HG03342 (cell line): ENCODE measurements around the gene KAZALD1.
"Not testable (repeated sequence)": the region's sequence is repeated elsewhere in the genome, so short reads cannot be mapped to it uniquely, and the experiment has no call there.

Experiments
- ATAC-seq: cut with Tn5 transposase; IDR thresholded peaks from one replicate; pipeline ENCODE4 v1.9.1; 2021; ENCODE audit warnings: mild to moderate bottlenecking, moderate library complexity; ENCODE audit not compliant: unreplicated experiment

KAZALD1 gene

DNA sequence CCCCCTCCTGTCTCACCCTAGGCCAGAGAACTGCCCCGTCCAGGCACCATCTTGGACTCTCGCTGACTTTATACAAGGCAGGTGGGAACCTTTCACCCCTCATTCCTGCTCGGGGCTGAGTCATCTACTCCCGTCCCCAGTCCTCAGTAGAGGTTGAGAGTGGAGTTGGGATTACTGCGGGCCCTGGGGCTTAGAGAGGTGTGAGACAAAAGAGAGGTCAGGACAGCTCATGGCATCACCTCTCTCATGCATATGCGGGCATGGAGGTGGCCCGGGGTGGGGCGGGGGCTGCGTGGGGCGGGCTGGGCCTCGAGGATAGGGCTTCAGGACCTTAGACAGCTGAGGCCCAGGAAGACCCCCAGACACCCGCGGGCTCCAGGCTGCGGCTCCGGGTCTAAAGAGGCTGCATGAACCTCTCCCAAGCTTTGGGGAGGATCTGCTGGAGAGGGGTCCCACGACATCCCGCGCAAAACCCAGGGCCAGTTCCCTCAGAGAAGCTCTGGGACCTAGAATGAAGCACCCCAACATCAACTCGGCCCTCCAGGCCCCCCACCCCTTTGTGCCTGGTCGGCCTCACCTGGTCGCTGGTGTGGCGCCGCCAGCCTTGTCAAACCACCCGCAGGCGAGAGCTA is 31.2 kb upstream of the KAZALD1 start:
- no peak for ATAC-seq

DNA sequence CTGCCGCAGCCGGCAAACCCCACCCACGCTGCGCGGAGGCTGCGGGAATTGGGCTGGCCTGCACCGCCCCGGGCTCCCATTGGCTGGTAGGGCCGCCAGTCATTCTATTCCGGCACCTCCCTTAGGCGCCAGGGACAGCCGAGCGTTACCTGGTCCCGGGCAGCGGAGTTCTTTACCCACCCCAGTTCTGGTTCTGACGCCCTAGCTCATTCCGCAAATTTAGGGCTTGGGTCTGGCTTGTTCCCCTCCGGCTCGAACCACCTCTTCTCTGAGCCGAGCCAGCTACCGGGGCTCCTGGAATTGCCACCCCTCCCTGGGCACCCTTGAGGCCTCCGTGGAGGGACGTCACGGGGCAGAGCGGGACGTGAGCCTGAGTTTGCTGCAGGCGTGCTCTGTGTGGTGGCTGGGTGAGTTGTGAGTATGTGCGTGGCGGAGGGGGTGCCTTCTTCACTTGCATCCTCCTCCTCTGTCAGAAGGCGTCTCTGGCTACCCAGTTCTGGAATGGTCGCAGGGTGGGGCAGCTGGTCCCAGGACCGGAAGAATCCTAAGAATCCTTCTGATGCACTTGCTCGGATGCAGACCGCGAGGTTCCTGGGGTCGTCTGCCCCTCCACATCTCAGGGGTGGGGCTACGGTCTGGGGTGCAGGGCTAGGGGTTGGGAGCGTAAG is 30.5 kb upstream of the KAZALD1 start, which contains the start of the genes PDZD7 and SFXN3:
TSS of gene PDZD7 (minus strand) at position 2 of the 668 bp plus-strand sequence. CDS start 910 bp downstream, outside the sequence.
TSS of gene SFXN3 (plus strand) at position 107 of the 668 bp plus-strand sequence. CDS start 3,461 bp downstream, outside the sequence.
- peak; percentile 93 for ATAC-seq

DNA sequence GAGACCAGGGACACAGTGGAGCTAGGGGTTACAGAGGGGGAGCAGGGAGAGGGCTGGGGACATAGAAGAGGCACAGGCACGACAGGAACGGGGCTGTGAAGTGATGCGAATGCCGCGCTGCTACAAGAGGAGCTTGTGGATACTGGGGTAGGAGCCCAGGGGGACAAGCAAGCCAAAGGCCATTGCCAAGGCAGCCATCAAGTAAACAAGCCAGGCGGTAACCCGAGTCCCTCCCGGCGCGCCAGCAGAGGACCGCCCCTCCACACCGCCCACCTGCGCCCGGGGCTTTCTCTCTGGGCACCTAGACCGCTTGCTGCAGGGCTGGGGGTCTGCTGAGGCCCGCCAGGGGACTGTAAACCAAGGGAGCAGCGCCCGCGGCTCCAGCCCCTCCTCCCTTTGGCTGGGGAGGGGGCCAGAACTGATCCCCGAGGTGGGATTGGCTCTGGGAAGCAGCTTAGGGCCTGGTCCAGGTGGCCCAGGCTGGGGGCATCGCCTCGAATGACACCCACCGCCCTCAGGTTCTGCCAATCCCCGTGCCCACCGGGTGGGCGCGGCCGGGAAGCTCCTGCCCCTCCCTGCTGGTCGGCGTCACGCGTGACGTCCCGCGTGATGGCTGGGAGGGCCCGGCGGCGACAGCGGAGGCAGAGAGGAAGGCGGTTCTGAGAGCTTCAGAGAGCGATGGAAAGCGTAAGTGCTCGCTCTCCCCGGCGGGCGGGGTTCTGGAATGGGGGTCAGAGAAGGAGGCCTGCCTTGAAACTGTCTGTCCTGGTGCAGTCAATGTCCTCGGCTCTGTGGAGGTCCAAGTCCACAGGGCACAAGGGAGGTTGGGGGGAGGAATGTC is 29.8 kb upstream of the KAZALD1 start:
- no peak for ATAC-seq

DNA sequence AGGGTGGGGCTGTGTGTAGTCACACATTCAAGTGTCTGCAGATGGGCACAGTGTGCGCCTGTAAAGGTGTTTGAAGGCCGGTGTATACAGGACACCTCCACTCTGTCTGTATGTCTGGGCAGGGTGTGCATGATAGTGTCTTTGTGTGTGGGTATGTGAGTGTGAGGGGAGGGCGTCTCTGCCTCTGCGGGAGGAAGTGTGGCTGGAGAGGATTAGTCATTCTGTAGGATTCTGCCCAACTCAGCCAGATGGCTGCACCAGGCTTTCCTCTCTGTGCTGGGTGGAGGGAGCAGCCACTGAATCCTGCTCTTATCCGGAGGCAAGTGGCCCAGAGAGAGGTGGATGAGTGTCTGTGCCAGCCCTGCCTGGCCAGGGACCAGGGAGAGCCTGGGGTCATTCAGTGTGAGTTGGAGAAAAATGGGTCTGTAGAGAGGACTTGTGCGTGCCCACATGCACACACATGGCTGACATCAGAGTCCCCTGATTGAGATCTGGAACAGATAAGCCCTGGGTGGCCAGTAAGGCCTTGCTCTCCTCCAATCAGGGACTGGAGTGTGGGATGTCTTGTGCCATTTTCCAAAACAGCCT is 29.1 kb upstream of the KAZALD1 start:
- no peak for ATAC-seq

DNA sequence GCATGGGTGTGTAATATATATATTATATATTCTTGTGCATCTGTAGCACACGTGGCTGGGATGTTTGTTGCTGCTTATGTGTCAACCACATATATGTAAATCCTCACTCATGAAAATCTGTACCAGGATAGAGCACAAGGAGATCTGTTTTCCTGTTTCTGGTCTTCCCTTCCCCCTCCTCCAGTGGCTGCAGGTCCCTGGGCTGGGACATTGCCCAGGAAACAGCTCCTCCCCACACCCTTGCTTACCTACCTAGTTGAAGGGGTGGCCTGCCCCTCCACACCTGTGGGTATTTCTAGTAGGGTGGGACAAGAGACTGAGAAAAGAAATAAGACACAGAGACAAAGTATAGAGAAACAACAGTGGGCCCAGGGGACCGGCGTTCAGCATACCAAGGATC is 28.5 kb upstream of the KAZALD1 start:
- no peak for ATAC-seq

DNA sequence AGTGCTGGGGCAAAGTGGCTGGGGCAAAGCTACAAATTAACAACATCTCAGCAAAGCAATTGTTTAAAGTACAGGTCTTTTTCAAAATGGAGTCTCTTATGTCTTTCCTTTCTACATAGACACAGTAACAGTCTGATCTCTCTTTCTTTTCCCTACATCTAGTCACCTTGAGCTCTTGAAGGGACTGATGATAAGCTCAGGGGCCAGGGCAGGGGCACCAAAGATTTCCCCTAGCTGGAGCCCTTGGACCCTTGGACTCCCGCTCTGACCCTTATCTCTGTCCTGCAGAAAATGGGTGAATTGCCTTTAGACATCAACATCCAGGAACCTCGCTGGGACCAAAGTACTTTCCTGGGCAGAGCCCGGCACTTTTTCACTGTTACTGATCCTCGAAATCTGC is 27.4 kb upstream of the KAZALD1 start:
- not testable (repeated sequence) for ATAC-seq

DNA sequence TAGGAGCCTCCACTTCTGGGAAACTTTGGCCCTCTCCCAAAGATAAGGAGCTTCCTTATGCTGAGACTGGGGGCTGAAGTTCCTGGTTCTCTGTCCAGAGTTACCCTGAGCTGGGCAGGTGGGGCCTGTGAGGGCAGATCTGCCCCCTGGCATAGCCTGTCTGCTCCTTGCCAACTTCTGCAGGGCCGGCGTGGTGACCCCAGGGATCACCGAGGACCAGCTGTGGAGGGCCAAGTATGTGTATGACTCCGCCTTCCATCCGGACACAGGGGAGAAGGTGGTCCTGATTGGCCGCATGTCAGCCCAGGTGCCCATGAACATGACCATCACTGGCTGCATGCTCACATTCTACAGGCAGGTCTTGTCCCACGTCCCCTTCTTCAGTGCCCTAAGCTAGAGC is 26.5 kb upstream of the KAZALD1 start:
- no peak for ATAC-seq

DNA sequence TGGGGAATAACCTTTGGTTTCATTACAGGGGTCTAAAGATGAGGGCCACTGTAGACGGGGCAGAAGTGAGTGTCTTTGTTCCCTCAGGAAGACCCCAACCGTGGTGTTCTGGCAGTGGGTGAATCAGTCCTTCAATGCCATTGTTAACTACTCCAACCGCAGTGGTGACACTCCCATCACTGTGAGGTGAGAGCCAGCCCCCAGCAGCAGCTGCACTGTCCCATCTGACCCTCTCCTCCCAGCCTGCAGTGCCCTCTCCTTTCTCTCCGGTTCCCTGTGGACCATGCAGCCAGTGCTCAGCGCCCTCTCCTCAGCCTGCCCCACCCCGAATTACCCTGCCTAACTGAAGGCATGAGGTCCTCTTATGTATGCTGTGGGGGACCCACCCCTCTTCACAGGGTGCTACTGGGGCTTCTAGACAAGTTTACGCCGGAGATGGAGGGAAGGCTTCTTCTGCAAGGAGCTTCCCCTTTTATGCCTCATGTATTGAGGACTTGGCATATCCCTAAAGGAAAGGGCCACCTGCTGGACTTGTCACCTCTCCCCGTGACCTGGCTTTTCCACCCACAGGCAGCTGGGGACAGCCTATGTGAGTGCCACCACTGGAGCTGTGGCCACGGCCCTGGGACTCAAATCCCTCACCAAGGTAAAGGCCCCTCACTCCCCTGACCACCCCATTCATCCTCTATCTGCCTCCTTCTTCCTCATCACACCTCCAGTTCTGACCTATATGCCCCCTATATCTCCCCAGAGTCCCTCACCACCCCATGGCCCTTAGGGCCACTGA is 25.7 kb upstream of the KAZALD1 start:
- ATAC-seq: no peak

DNA sequence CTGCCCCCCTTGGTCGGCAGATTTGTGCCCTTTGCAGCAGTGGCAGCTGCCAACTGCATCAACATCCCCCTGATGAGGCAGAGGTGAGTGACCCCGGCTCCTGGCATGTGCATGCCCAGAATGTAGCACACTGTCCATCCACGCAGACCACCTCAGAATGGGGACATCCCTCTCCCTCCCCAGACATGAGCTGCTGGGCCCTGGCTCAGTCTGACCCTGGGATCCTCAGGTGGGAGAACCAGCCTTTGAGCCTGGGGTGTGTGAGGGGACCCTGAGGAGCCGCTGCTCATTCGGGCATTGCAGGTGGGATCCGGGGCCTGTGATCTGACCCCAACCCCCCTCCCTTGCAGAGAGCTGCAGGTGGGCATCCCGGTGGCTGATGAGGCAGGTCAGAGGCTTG is 25.1 kb upstream of the KAZALD1 start:
- no peak for ATAC-seq

DNA sequence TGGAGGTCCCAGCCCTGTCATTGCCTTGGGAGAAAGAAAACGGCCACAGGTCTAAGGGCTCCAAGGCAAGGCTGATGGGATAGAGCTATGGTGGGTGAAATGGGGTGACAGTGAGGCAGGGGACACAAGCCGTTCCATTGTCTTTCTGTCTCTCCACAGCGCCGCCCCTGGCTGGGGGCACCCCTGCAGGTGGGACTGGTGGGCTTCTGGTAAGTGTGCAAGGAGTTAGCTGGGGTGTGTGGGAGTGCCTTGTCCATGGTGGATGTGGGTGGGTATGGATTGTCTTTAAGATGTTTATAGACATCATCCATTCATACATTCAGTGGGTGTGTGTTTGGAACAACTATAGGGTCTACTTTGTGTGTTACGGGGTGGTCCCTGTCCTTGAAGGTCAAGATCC is 23.3 kb upstream of the KAZALD1 start:
- no peak for ATAC-seq

DNA sequence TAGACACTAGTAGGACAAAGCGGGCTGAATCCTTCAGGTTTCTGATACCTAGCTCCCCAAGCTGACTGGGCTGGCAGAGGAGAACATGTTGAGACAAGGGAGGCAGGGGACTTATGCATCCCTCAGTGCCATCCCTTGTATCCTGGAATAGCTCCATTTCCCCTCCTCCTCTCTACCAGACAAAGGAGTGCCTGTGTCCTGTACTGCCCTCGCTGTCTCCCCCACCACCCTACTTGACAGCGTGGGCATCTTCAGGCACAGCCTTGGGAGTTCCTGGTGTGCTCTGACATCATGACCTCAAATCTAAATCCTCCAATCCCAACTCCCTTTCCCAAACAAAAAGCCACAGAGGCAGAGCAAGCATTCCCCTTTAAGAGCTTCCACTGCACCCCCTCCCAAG is 21.7 kb upstream of the KAZALD1 start:
- no peak for ATAC-seq

DNA sequence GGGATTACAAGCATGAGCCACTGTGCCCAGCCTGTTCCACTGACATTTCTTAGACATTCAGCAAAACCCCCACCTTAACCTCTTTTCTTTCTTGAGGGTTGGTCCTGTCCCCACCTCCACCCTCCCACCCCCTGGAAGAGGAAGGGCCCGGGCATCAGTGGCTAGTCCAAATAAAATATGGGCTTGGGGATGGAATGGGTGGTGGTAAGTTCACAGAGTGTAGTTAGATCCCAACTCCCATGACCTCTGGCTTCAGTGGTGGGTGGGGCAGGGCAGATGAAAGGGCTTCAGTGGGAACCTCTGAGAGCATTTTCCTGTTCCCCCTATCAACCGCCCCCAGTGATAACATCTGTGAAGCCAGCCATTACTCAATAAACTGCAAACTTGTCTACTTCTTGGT is 20.9 kb upstream of the KAZALD1 start:
- ATAC-seq: no peak

DNA sequence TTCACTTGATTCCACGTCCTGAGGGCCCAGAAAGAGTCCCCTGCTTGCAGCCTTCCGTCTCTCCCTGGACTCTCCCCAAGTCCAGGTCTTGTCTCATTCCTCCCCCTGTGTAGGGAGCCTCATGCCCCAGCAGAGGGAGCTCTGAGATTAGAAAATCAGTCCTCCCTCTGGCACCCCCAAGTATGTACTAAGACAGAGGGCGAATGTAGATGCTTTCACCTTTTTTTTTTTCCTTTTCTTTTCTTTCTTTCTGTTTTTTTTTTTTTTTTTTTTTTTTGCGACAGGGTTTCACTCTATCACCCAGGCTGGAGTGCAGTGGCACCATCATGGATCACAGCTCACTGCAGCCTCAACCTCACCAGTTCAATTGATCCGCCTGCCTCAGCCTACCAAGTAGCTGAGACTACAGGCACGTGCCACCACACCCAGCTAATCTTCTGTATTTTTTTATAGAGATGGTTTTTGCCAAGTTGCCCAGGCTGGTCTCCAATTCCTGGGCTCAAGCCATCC is 20.5 kb upstream of the KAZALD1 start:
- ATAC-seq: peak; percentile 58

DNA sequence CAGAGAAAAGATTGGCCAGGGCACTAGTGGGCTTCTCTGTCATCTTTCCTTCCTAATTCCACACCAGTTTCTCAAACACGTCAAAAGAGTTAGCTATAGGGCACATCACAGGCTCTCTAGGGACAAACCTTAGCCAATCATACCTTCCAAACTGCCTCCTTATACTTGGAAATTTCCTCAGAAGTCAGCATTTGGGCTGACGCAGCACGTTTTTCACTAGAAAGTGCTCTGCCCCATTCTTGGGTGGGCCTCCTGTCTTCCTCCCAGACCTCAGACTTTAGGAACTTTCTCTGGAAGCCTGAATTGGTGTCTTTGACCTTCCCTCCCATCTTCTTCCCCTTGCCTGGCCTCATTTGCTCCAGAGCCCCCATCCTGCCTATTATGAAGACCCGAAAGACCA is 19.7 kb upstream of the KAZALD1 start:
- ATAC-seq: no peak

DNA sequence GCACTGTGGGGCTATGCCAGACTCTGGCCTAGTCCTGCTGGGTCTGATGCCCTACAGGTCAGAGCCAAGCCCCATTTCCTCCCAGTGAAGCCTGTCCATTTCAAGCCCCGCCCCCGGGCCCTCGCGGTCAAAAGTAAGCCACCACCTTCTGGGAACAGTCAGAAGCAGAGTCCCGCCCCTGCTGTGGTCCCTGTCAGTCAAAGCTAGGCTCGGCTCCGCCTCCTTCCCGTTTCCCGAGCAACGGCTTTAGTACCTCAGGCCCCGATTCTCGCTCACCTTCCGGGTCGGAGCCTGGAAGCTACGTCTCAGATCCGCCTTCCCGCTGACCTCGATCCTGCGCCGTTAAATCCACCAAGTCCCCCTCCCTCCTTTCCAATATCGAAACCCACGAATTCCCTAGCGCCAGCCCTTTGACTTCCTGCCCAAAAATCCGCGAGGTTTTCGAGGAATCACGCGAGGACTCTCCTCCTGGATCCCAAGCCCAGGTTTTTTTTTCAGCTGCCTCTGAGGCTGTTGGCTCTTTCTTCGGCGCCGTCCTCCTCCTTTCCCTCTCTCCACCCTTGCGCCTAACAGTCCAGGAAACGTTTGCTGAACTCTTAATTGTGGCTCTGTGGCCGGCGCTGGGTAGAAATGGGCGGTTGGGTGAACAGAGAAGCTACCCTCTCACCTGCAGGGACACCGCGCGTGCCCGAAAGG is 19.0 kb upstream of the KAZALD1 start:
- ATAC-seq: peak; percentile 94

DNA sequence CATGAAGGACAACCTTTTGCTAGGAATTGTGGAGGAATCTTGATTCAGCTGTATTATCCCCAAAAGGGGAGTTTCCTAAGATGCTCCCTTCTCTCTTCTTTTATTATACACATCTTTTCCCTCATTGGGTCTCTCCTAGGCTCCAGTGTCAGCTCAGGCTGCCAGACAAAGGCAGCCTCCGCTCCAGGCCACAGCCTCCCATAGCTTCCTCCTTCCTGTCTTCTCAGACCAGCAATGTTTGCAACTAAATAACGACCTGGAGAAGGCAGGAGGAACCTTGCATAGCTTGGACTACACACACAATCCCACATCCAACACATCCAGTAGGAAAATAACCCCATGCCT is 18.5 kb upstream of the KAZALD1 start:
- no peak for ATAC-seq

DNA sequence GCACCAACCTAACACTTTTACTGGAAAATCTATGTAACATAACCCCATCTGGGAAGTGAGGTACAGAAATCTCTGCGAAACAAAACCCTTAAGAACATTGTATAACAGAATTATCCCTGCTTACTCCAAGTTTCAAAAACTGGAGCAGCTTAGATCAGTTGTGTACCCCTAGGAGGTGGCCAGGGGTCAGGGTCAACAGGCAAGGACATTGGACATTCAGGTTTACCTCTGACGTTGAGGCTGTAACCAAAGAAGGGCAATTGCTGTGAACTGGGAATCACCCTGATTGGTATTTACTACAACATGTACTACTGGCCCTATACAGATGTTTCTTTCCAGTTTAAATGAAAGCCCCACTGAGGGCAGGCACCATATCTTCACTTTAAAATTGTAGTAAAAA is 17.7 kb upstream of the KAZALD1 start:
- no peak for ATAC-seq

DNA sequence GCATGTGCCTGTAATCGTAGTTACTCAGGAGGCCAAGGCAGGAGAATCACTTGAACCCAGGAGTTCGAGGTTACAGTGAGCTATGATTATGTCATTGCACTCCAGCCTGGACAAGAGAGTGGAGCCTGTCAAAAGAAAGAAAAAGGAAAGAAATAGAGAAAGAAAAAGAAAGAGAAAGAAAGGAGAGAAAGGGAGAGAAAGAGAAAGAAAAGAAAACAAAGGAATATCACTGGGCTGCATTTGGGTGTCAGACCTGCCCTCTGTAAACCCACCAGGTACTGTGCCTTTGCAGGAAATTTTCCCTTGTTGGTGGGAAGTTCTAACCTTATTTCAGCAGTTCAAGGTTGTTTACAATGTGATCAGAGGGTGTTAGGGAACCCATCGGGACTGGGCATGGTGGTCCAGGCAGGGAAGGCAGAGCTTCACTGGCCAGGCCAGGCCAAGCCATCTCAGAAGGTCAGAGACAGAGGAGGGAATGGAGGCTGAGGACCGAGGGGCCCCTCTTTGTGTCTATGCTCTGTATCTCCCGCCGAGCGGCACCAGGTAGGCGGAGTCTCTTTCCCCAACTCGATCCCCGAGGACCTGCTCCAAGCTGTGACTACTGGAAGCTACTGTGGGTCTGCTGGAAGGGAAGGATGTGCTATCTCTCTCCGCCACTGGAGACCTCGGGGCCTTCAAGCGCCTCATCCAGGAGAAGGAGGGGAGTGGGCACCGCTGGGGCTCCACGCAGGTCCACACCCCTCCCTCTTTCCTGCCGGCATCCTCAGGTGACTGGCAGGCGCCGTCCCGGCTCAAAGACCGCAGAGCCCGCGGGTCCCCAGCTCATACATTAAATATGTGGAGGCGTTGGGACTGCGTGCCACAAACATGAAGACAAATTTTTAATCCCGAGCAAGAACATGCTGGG is 15.2 kb upstream of the KAZALD1 start:
- no peak for ATAC-seq

DNA sequence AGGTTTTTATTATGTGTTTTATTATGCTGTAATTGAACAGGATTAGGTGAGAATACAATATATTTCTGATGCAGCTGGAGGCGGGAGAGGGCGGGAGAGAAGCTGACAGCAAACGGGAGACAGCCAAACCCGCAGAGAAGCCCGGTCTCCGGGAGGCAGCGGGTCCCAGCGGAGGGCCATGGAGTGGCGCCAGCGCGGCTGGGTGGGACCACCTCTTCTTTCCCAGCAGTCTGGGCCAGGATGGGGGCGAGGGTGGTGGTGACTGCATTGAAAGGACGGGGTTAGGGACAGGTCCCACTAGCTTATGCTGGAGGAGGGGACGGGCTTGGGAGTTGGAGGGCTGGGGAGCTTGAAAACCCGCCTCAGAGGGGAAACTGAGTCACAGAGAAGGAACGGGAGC is 14.5 kb upstream of the KAZALD1 start:
- no peak for ATAC-seq
